ENCODE results near the gene SSBP4.
A peak's percentile ranks its signal among the peaks of the same experiment; 100 is the strongest.

Gene SSBP4

DNA sequence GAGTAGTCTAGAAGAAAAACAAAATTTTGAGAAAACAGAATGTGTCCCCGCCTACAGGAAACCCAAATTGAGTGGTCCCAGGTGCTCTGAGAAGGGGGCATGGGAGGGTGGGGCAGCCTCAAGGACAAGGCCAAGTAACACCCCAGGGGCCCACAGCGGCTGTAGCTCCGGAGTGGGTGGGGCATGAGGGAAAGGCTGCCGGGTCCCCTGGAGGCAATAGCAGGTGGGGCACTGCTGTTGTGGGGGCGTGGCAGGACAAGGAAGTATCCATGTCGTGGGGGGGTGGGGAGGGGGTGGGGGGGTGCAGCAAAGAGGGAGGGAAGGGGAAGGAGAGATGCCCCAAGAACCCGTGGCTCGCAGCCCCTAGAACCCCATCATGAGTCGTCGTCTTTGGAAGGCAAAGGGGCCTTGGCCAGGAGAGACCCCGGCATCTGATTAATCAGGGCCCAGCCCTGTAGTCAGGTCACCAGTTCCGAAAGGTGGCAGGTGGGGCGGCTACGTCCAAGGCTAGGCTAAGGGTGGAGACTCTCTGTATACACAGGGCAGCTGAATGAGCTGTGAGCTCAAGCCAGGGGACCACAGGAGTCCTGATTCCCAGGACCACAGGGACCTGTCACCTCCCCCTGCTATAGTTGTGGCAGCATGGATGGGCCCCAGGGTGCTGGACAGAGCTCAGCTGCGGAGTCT, 26.2 kb downstream of the SSBP4 start:
- TF ChIP-seq ZNF274 (IDR thresholded peaks at IDR 0.05; ENCODE audit: low read depth, low read length) (no peak), YY1 (IDR thresholded peaks at IDR 0.05; ENCODE audit: insufficient read depth, insufficient read length) (no peak), SUZ12 (IDR thresholded peaks at IDR 0.05; ENCODE audit: extremely low read depth, insufficient read depth, insufficient read length) (no peak)
- H3K27me3 ChIP-seq (ENCODE audit: insufficient read depth, insufficient read length) = no peaks in the 10 kb centered on the region
- no peak overlapping the region for H3K9ac ChIP-seq (ENCODE audit: insufficient read length, low read depth)
- peaks cover 19% of the 10 kb centered on the region for H3K4me1 ChIP-seq (ENCODE audit: insufficient read depth, insufficient read length)
- no peak overlapping the region for H3K4me3 ChIP-seq (ENCODE audit: insufficient read length, low read depth)
- peaks cover 68% of the 10 kb centered on the region for H3K36me3 ChIP-seq (ENCODE audit: insufficient read depth, insufficient read length, low read length)
- no peaks in the 10 kb centered on the region for H3K9me3 ChIP-seq (ENCODE audit: insufficient read depth, low read length)
- DNase-seq (ENCODE audit: low read depth, low spot score) = no peak

- DNase-seq (ENCODE audit: low read depth, low spot score) = no peak
- H3K4me3 ChIP-seq (ENCODE audit: insufficient read length, low read depth) = no peak overlapping the region
- H3K4me1 ChIP-seq (ENCODE audit: insufficient read depth, insufficient read length) = peaks cover 14% of the 10 kb centered on the region
- TF ChIP-seq SUZ12 (IDR thresholded peaks at IDR 0.05; ENCODE audit: extremely low read depth, insufficient read depth, insufficient read length) (no peak), YY1 (IDR thresholded peaks at IDR 0.05; ENCODE audit: insufficient read depth, insufficient read length) (no peak), ZNF274 (IDR thresholded peaks at IDR 0.05; ENCODE audit: low read depth, low read length) (no peak)
- peak overlapping the region; percentile 34 for H3K9ac ChIP-seq (ENCODE audit: insufficient read length, low read depth)
- H3K36me3 ChIP-seq (ENCODE audit: insufficient read depth, insufficient read length, low read length) = peaks cover 75% of the 10 kb centered on the region
- H3K9me3 ChIP-seq (ENCODE audit: insufficient read depth, low read length) = no peaks in the 10 kb centered on the region
- H3K27me3 ChIP-seq (ENCODE audit: insufficient read depth, insufficient read length) = no peaks in the 10 kb centered on the region
Observed at GRCh38 chr19:18446145-18446810, 27.1 kb downstream of the SSBP4 start.

DNA sequence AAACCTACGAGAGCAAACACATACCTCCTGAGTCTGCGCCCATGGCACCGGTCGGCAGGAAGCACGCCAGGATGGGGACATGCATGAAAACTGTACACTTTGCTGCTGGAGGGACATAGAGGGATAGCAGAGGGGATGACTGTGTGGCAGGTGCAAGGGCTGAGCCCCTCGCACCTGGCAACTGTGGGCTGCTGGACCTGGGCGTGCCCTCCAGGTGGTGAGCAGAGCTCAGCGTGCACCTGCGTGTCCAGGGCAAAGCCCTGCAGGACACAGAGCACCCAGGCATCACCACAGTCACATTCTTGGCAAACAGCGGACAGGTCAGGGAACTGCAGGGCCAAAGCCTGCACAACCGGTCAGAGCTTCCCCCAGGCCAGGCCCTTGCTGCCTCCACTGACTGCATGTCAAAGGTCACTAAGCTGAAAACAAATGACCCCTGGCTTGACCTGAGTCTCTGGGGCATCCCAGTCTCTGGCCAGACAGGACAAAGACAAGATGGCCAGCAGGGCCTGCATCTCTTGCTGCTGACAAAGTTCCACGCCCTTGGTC, 27.7 kb downstream of the SSBP4 start:
- no peak for TF ChIP-seq SUZ12 (IDR thresholded peaks at IDR 0.05; ENCODE audit: extremely low read depth, insufficient read depth, insufficient read length)
- no peak for TF ChIP-seq ZNF274 (IDR thresholded peaks at IDR 0.05; ENCODE audit: low read depth, low read length)
- TF ChIP-seq YY1 (IDR thresholded peaks at IDR 0.05; ENCODE audit: insufficient read depth, insufficient read length) = no peak
- peak overlapping the region; percentile 34 for H3K9ac ChIP-seq (ENCODE audit: insufficient read length, low read depth)
- H3K36me3 ChIP-seq (ENCODE audit: insufficient read depth, insufficient read length, low read length) = peaks cover 81% of the 10 kb centered on the region

GRCh38 chr19:18449552-18449951, 30.4 kb downstream of the SSBP4 start:
- TF ChIP-seq ZNF274 (IDR thresholded peaks at IDR 0.05; ENCODE audit: low read depth, low read length) = no peak
- TF ChIP-seq YY1 (IDR thresholded peaks at IDR 0.05; ENCODE audit: insufficient read depth, insufficient read length) = no peak
- TF ChIP-seq SUZ12 (IDR thresholded peaks at IDR 0.05; ENCODE audit: extremely low read depth, insufficient read depth, insufficient read length) = no peak
- Histone ChIP-seq H3K4me3 (ENCODE audit: insufficient read length, low read depth) (no peak overlapping the region), H3K9ac (ENCODE audit: insufficient read length, low read depth) (peak overlapping the region; percentile 27), H3K36me3 (ENCODE audit: insufficient read depth, insufficient read length, low read length) (peaks cover 76% of the 10 kb centered on the region), H3K9me3 (ENCODE audit: insufficient read depth, low read length) (no peaks in the 10 kb centered on the region), H3K4me1 (ENCODE audit: insufficient read depth, insufficient read length) (peaks cover 20% of the 10 kb centered on the region), H3K27me3 (ENCODE audit: insufficient read depth, insufficient read length) (no peaks in the 10 kb centered on the region)
- DNase-seq (ENCODE audit: low read depth, low spot score) = no peak

More for the DNA sequence above, 27.7 kb downstream of the SSBP4 start:
- Histone ChIP-seq H3K9me3 (ENCODE audit: insufficient read depth, low read length) (no peaks in the 10 kb centered on the region), H3K4me1 (ENCODE audit: insufficient read depth, insufficient read length) (peaks cover 13% of the 10 kb centered on the region), H3K4me3 (ENCODE audit: insufficient read length, low read depth) (no peak overlapping the region), H3K27me3 (ENCODE audit: insufficient read depth, insufficient read length) (no peaks in the 10 kb centered on the region)
- DNase-seq (ENCODE audit: low read depth, low spot score) = no peak

- H3K27me3 ChIP-seq (ENCODE audit: insufficient read depth, insufficient read length) = no peaks in the 10 kb centered on the region
- H3K4me3 ChIP-seq (ENCODE audit: insufficient read length, low read depth) = no peak overlapping the region
- TF ChIP-seq YY1 (IDR thresholded peaks at IDR 0.05; ENCODE audit: insufficient read depth, insufficient read length) (no peak), SUZ12 (IDR thresholded peaks at IDR 0.05; ENCODE audit: extremely low read depth, insufficient read depth, insufficient read length) (no peak), ZNF274 (IDR thresholded peaks at IDR 0.05; ENCODE audit: low read depth, low read length) (no peak)
- H3K36me3 ChIP-seq (ENCODE audit: insufficient read depth, insufficient read length, low read length) = peaks cover 70% of the 10 kb centered on the region
- no peak for DNase-seq (ENCODE audit: low read depth, low spot score)
- peak overlapping the region; percentile 50 for H3K9ac ChIP-seq (ENCODE audit: insufficient read length, low read depth)
- H3K9me3 ChIP-seq (ENCODE audit: insufficient read depth, low read length) = no peaks in the 10 kb centered on the region
- peaks cover 20% of the 10 kb centered on the region for H3K4me1 ChIP-seq (ENCODE audit: insufficient read depth, insufficient read length)
Observed at GRCh38 chr19:18450021-18450930, 31.1 kb downstream of the SSBP4 start.

DNA sequence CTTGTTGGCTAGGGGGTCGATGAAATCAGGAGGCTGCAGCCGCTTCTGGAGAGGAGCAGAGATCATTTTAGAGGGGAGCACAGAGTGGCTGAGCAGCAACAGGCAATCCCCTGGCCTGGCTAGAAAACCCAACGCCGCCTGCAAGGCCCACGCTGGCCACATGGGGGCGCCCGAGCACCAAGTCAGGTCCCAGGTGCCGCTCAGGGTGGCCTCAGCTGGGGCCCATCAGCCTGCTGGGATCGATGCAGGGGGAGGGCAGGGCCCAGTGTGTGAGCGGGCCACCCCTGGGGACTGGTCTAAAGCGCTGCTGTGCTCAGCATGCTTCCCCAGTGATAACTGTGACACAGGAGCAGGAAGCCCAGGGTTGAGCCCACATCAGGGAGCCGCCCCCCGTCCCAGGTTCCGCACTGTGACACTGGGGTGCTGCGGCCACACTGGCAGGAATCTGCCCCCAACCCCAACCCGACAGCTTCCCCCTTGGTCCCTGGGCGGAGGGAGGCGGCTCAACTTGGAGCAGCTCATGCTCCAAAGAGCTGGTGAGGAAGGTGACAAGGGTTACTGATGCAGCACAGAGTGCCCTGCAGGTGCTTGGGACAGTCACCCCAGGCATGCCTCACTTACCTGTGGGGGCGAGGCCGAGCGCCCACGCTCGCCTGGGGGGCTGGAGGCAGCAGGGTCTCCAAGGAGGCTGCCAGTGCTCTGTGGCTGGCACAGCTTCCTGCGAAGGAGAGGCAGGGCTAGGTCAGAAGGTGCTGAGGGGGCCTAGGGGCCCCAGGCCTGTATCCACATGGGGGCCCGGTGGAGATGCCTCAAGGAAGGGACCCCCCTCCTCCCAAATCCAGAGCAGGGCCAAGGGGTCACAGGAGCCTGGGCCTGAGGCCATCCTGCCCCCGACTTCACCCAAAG, 32.0 kb downstream of the SSBP4 start:
- Histone ChIP-seq H3K9me3 (ENCODE audit: insufficient read depth, low read length) (no peaks in the 10 kb centered on the region), H3K4me3 (ENCODE audit: insufficient read length, low read depth) (no peak overlapping the region), H3K36me3 (ENCODE audit: insufficient read depth, insufficient read length, low read length) (peaks cover 69% of the 10 kb centered on the region), H3K9ac (ENCODE audit: insufficient read length, low read depth) (peak overlapping the region; percentile 62), H3K4me1 (ENCODE audit: insufficient read depth, insufficient read length) (peaks cover 20% of the 10 kb centered on the region), H3K27me3 (ENCODE audit: insufficient read depth, insufficient read length) (no peaks in the 10 kb centered on the region)
- no peak for TF ChIP-seq ZNF274 (IDR thresholded peaks at IDR 0.05; ENCODE audit: low read depth, low read length)
- TF ChIP-seq YY1 (IDR thresholded peaks at IDR 0.05; ENCODE audit: insufficient read depth, insufficient read length) = no peak
- TF ChIP-seq SUZ12 (IDR thresholded peaks at IDR 0.05; ENCODE audit: extremely low read depth, insufficient read depth, insufficient read length) = no peak
- no peak for DNase-seq (ENCODE audit: low read depth, low spot score)
